NT2/D1 (cell line): ENCODE measurements around the gene SLC9A3.
"Not testable (repeated sequence)": the region's sequence is repeated elsewhere in the genome, so short reads cannot be mapped to it uniquely, and the experiment has no call there.

Source experiments
- DNase-seq: peaks from one replicate; pipeline ENCODE4 v3.0.0-alpha.2; 2011; ENCODE audit warnings: low read depth, low spot score
- H3K27me3 ChIP-seq: 2 replicates; pipeline ENCODE4 v1.6.0; 2011; ENCODE audit warnings: mild to moderate bottlenecking; ENCODE audit not compliant: insufficient read length, insufficient read depth
- H3K36me3 ChIP-seq: 2 replicates; pipeline ENCODE4 v1.6.1; 2011; ENCODE audit warnings: mild to moderate bottlenecking, low read length, mixed read lengths; ENCODE audit not compliant: insufficient read depth, insufficient read length
- H3K4me1 ChIP-seq: 2 replicates; pipeline ENCODE4 v1.5.1; 2011; ENCODE audit not compliant: insufficient read depth, insufficient read length
- H3K4me3 ChIP-seq: 2 replicates; pipeline ENCODE4 v1.5.1; 2011; ENCODE audit warnings: low read depth; ENCODE audit not compliant: insufficient read length
- H3K9ac ChIP-seq: 2 replicates; pipeline ENCODE4 v1.6.0; 2011; ENCODE audit warnings: low read depth; ENCODE audit not compliant: insufficient read length
- H3K9me3 ChIP-seq: 2 replicates; pipeline ENCODE4 v1.5.1; 2011; ENCODE audit warnings: mild to moderate bottlenecking, low read length; ENCODE audit not compliant: insufficient read depth
- SUZ12 ChIP-seq: IDR thresholded peaks from 2 replicates; pipeline ENCODE4 v1.6.1; 2011; ENCODE audit not compliant: insufficient read length, insufficient read depth; ENCODE audit errors: extremely low read depth
- YY1 ChIP-seq: IDR thresholded peaks from 2 replicates; pipeline ENCODE4 v1.6.1; 2011; ENCODE audit not compliant: insufficient read length, insufficient read depth
- ZNF274 ChIP-seq: IDR thresholded peaks from 2 replicates; pipeline ENCODE4 v1.6.1; 2011; ENCODE audit warnings: mild to moderate bottlenecking, low read depth, low read length

The SLC9A3 gene

GRCh38 chr5:491119-491855 lies 33.0 kb downstream of the SLC9A3 start:
- Histone ChIP-seq H3K36me3 (no peaks in the 10 kb centered on the region), H3K4me1 (peaks cover 5% of the 10 kb centered on the region), H3K27me3 (peaks cover 3% of the 10 kb centered on the region), H3K9ac (no peak overlapping the region), H3K4me3 (no peak overlapping the region), H3K9me3 (no peaks in the 10 kb centered on the region)
- TF ChIP-seq YY1 (no peak), SUZ12 (no peak), ZNF274 (no peak)
- no peak for DNase-seq

- DNase-seq, result no peak
- TF ChIP-seq SUZ12 (no peak), YY1 (no peak)
- no peaks in the 10 kb centered on the region for H3K9me3 ChIP-seq
- H3K4me1 ChIP-seq, result peaks cover 4% of the 10 kb centered on the region
- no peak overlapping the region for H3K9ac ChIP-seq
- peaks cover 3% of the 10 kb centered on the region for H3K27me3 ChIP-seq
- no peaks in the 10 kb centered on the region for H3K36me3 ChIP-seq
- H3K4me3 ChIP-seq, result no peak overlapping the region
Measured at GRCh38 chr5:490116-491106, 33.8 kb downstream of the SLC9A3 start.

GRCh38 chr5:489689-490080 lies 34.6 kb downstream of the SLC9A3 start:
- Histone ChIP-seq H3K4me1 (peaks cover 4% of the 10 kb centered on the region), H3K4me3 (no peak overlapping the region), H3K9ac (no peak overlapping the region), H3K27me3 (peaks cover 3% of the 10 kb centered on the region), H3K36me3 (no peaks in the 10 kb centered on the region), H3K9me3 (no peaks in the 10 kb centered on the region)
- no peak for DNase-seq
- TF ChIP-seq ZNF274 (no peak), SUZ12 (no peak), YY1 (no peak)

GRCh38 chr5:488744-489688 lies 35.2 kb downstream of the SLC9A3 start:
- H3K9ac ChIP-seq, result no peak overlapping the region
- no peaks in the 10 kb centered on the region for H3K36me3 ChIP-seq
- H3K4me1 ChIP-seq, result peaks cover 4% of the 10 kb centered on the region
- TF ChIP-seq SUZ12 (no peak), YY1 (no peak), ZNF274 (no peak)
- no peaks in the 10 kb centered on the region for H3K9me3 ChIP-seq
- DNase-seq, result no peak
- H3K27me3 ChIP-seq, result peaks cover 3% of the 10 kb centered on the region
- no peak overlapping the region for H3K4me3 ChIP-seq

GRCh38 chr5:488241-488640 lies 36.0 kb downstream of the SLC9A3 start:
- Histone ChIP-seq H3K4me3 (no peak overlapping the region), H3K27me3 (peaks cover under 1% of the 10 kb centered on the region), H3K9ac (no peak overlapping the region), H3K4me1 (peaks cover 4% of the 10 kb centered on the region), H3K9me3 (no peaks in the 10 kb centered on the region), H3K36me3 (no peaks in the 10 kb centered on the region)
- TF ChIP-seq YY1 (no peak), ZNF274 (no peak), SUZ12 (no peak)
- no peak for DNase-seq

- H3K36me3 ChIP-seq, H3K4me3 ChIP-seq, H3K27me3 ChIP-seq, H3K9ac ChIP-seq, H3K9me3 ChIP-seq, DNase-seq, H3K4me1 ChIP-seq: not testable (repeated sequence)
Measured at GRCh38 chr5:486597-486996, 37.7 kb downstream of the SLC9A3 start.

- peaks cover 2% of the 10 kb centered on the region for H3K4me1 ChIP-seq
Measured at GRCh38 chr5:485946-486491, 38.2 kb downstream of the SLC9A3 start.

More at GRCh38 chr5:485946-486491, 38.2 kb downstream of the SLC9A3 start:
- no peak for TF ChIP-seq ZNF274
- TF ChIP-seq YY1, result no peak
- Histone ChIP-seq H3K9ac (no peak overlapping the region), H3K4me3 (no peak overlapping the region), H3K9me3 (no peaks in the 10 kb centered on the region), H3K36me3 (no peaks in the 10 kb centered on the region), H3K27me3 (no peaks in the 10 kb centered on the region)
- DNase-seq, result no peak
